GM12878 (cell line): ENCODE results near the gene COIL. TPM values are rescaled to one million over a fixed set of nuclear protein-coding genes. Genes with fewer than 3 reads are reported as not detected.
A peak's percentile ranks its signal among the peaks of the same experiment; 100 is the strongest.

Experiments
- ATAC-seq: fragments of 200-7000 bp; cut with Tn5 transposase; 3 replicates; pipeline ENCODE4 v1.9.1; 2020; ENCODE audit warnings: mild to moderate bottlenecking, moderate library complexity
- BruUV-seq: library from RNA; stranded (reverse); fragments of 400-500 nt; replicated peaks from 2 replicates; lab custom pipeline; 2021; lab: Mats Ljungman, UMichigan
- CTCF ChIA-PET: fragments of 300-600 bp; sonication (Branson Sonifier 250); formaldehyde crosslinking; extraction: SDS; loops from one replicate; lab custom pipeline; 2021; ENCODE audit warnings: inconsistent platforms; lab: Yijun Ruan, JAX
- POLR2A ChIA-PET: fragments of 350-600 bp; formaldehyde crosslinking; extraction: SDS; loops from one replicate; lab custom pipeline; 2021; ENCODE audit warnings: inconsistent platforms; lab: Charles Lee
- RAD21 ChIA-PET: fragments of 300-600 bp; sonication (Branson Sonifier 250); formaldehyde crosslinking; loops from one replicate; lab custom pipeline; 2023; ENCODE audit warnings: antibody characterized with exemption; ENCODE audit not compliant: unreplicated experiment; lab: Charles Lee
- SMC1A ChIA-PET: fragments of 300-600 bp; sonication (Branson Sonifier 250); formaldehyde crosslinking; loops from one replicate; lab custom pipeline; 2023; ENCODE audit not compliant: unreplicated experiment, uncharacterized antibody; lab: Charles Lee
- DNase-seq: peaks from one replicate; pipeline ENCODE4 v3.0.0-alpha.2; 2011; ENCODE audit warnings: low read depth, low spot score
- FAIRE-seq: peaks from 3 replicates; lab custom pipeline; 2011; peaks lifted over from hg19 to GRCh38; lab: Jason Lieb, UNC
- H2AFZ ChIP-seq: 2 replicates; pipeline ENCODE4 v1.6.0; 2011; ENCODE audit warnings: low read depth, low read length, control low read depth; ENCODE audit not compliant: control insufficient read depth
- H3K27ac ChIP-seq: 2 replicates; pipeline ENCODE4 v1.5.1; 2011; ENCODE audit warnings: control low read depth; ENCODE audit not compliant: control insufficient read depth, insufficient read depth
- H3K27me3 ChIP-seq, 2 experiments: replicated peaks in 1 of 2; 2 replicates each; pipeline versions ENCODE4 v1.6.0 to v1.6.1; 2011; ENCODE audit warnings: low read length in 1 of 2; ENCODE audit not compliant: control insufficient read depth in 2 of 2, insufficient read depth in 2 of 2
- H3K36me3 ChIP-seq, 2 experiments: 2 replicates each; pipeline ENCODE4 v1.5.1; 2011; ENCODE audit warnings: low read length in 1 of 2; ENCODE audit not compliant: control insufficient read depth in 2 of 2, insufficient read depth in 2 of 2
- H3K4me1 ChIP-seq: 2 replicates; pipeline ENCODE4 v1.6.1; 2011; ENCODE audit warnings: mild to moderate bottlenecking, low read length, moderate library complexity, mixed read lengths; ENCODE audit not compliant: control insufficient read depth, insufficient read depth
- H3K4me2 ChIP-seq: 2 replicates; pipeline ENCODE4 v1.6.0; 2011; ENCODE audit warnings: control low read depth; ENCODE audit not compliant: control insufficient read depth, insufficient read depth
- H3K4me3 ChIP-seq: fragments of 200-600 bp; sonication (generic); 2 replicates; pipeline ENCODE4 v1.5.1; 2016
- H3K79me2 ChIP-seq: 2 replicates; pipeline ENCODE4 v1.6.0; 2011; ENCODE audit warnings: low read length; ENCODE audit not compliant: control insufficient read depth, insufficient read depth
- H3K9ac ChIP-seq: 2 replicates; pipeline ENCODE4 v1.8.0; 2011; ENCODE audit warnings: low read length, control low read depth, mixed read lengths; ENCODE audit not compliant: control insufficient read depth, insufficient read depth
- H3K9me3 ChIP-seq: replicated peaks from 3 replicates; pipeline ENCODE4 v1.5.1; 2011; ENCODE audit warnings: mild to moderate bottlenecking, low read length; ENCODE audit not compliant: control insufficient read depth, insufficient read depth
- H4K20me1 ChIP-seq: 2 replicates; pipeline ENCODE4 v1.6.0; 2011; ENCODE audit not compliant: control insufficient read depth, insufficient read depth
- BHLHE40 ChIP-seq, 2 experiments: fragments of 450-650 bp in 1 of 2; IDR thresholded peaks; 2 replicates each; pipeline ENCODE4 v1.6.1; 2011 to 2017; ENCODE audit warnings: low read depth in 2 of 2, borderline replicate concordance in 1 of 2, improper control_type of control experiment in 1 of 2, low read length in 1 of 2, mild to moderate bottlenecking in 1 of 2
- WGBS: methylation state at CpG from one replicate; pipeline ENCODE4 v1.1.6; 2016; ENCODE audit warnings: low lambda C conversion rate; ENCODE audit not compliant: insufficient replicate concordance, insufficient coverage; ENCODE audit errors: missing lambda C conversion rate; 5-methylcytosine and 5-hydroxymethylcytosine counted together
- in situ Hi-C: fragments of 300-500 bp; cut with MboI; formaldehyde crosslinking; loops from 9 replicates; pipeline ENCODE4 v1.14.3; 2018; ENCODE audit warnings: mixed read lengths
- intact Hi-C: fragments of 100-400 bp; cut with micrococcal nuclease; formaldehyde crosslinking; loops from one replicate; pipeline ENCODE4 v1.14.2; 2022; ENCODE audit not compliant: unreplicated experiment
- polyA plus RNA-seq, 11 experiments: library from polyadenylated mRNA; depleted of rRNA in 4 of 11; unstranded in 6 of 11; stranded (reverse) in 5 of 11; fragments of >200 nt; fragmentation: Nextera tagmentation in 4 of 11; fragmentation: Illumina TruSeq in 1 of 11; extraction: Ambion mirVana in 4 of 11; extraction: Trizol in 1 of 11; gene quantifications; 1 replicate in 1 of 11; 2 replicates in 10 of 11; pipeline versions ENCODE4 v1.2.1 to v1.2.3, GENCODE V29; 2011 to 2016; ENCODE audit warnings: inconsistent platforms in 2 of 11, missing spikeins in 2 of 11, low read depth in 1 of 11
- total RNA-seq, 4 experiments: library from RNA; depleted of rRNA in 3 of 4; stranded (reverse); fragments of >200 nt in 3 of 4; fragmentation: Illumina TruSeq in 1 of 4; extraction: Trizol in 1 of 4; gene quantifications; 2 replicates each; pipeline versions ENCODE4 v1.2.1 to v1.2.3, GENCODE V29; 2013 to 2021
- TF ChIP-seq, protein P1 (sequence below): IDR thresholded peaks from 2 replicates; pipeline ENCODE4 v1.6.1; 2011; ENCODE audit warnings: borderline replicate concordance, low read depth, mild to moderate bottlenecking, moderate library complexity, mixed read lengths, low read length; ENCODE audit not compliant: insufficient read depth; ENCODE audit errors: extremely low read length

COIL gene
- total and polyA plus RNA-seq, 10 of the 15 experiments (the other 5 are each of a cell fraction or from before 2014, with no cell fraction given), result 13.7 to 24.3 (median 17.4) TPM

GRCh38 chr17:56896217-56896967, 64.5 kb downstream of the COIL start:
- H4K20me1 ChIP-seq, result no peaks in the 10 kb centered on the region; the same call in 1 of the 2 replicates
- H3K9me3 ChIP-seq, result no peaks in the 10 kb centered on the region; the same call in 2 of the 3 replicates
- H3K4me1 ChIP-seq, result peaks cover 27% of the 10 kb centered on the region
- BruUV-seq, result no TSS peak
- POLR2A ChIA-PET, result interaction anchor here (1.3 kb wide), 1 partner anchor 10 kb away, joined by 3 read pairs; no protein-coding TSS in a partner anchor
- CTCF ChIA-PET, result interaction anchor here (0.7 to 1.7 kb wide), 3 partner anchors 18 to 77 kb away, joined by 4 to 6 read pairs (median 5); partner anchors contain the start of gene TRIM25
- RAD21 ChIA-PET, result interaction anchor here (0.6 kb wide), 1 partner anchor 1815 kb away, joined by 3 read pairs; no protein-coding TSS in a partner anchor
- no peak for TF ChIP-seq BHLHE40 (IDR thresholded peaks at IDR 0.05; ENCODE audit: borderline replicate concordance in 1 of 2, low read depth in 2 of 2, low read length in 1 of 2)
- TF ChIP-seq, protein P1, sequence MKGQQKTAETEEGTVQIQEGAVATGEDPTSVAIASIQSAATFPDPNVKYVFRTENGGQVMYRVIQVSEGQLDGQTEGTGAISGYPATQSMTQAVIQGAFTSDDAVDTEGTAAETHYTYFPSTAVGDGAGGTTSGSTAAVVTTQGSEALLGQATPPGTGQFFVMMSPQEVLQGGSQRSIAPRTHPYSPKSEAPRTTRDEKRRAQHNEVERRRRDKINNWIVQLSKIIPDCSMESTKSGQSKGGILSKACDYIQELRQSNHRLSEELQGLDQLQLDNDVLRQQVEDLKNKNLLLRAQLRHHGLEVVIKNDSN, result no peak
- TF ChIP-seq, all 136 proteins: peak for 0
- Histone ChIP-seq H3K9ac (no peak overlapping the region), H3K79me2 (peaks cover 16% of the 10 kb centered on the region), H3K4me3 (no peak overlapping the region), H3K4me2 (no peak overlapping the region), H3K27me3 (no peaks in the 10 kb centered on the region), H3K27ac (no peak overlapping the region), H3K36me3 (peaks cover 61 to 72% of the 10 kb centered on the region in 2 experiments), H2AFZ (no peak overlapping the region)
- 34% methylated on average over 3 of the region's 3 CpGs for WGBS
- in situ Hi-C loops, result no loop called here
- ATAC-seq (0 out of 3 replicates have a peak, but pooled peaks have one; percentile 6), FAIRE-seq (no peak), DNase-seq (no peak)
- SMC1A ChIA-PET, result interaction anchor here (0.7 kb wide), 1 partner anchor 72 kb away, joined by 3 read pairs; no protein-coding TSS in a partner anchor
- intact Hi-C loops, result no loop called here
